ENCODE results near the gene CD74. TPM values are rescaled to one million over a fixed set of nuclear protein-coding genes. Genes with fewer than 3 reads are reported as not detected.

The CD74 gene
- total and polyA plus RNA-seq, 5 donors from 2014 or later = 664 to 1,266 (median 930) TPM

GRCh38 chr5:150401076-150401375, 11.7 kb downstream of the CD74 start:
- Mint-ChIP-seq H3K27me3 (peaks cover 6% of the 10 kb centered on the region), H3K4me3 (peak overlapping the region in 1 of 4 donors; percentile 5), H3K9me3 (no peaks in the 10 kb centered on the region), H3K4me1 (peaks cover 0 to 7% (median 0%) of the 10 kb centered on the region in 4 donors), H3K27ac (peak overlapping the region in 2 of 3 donors; percentile 11 to 76), H3K36me3 (peaks cover 43% of the 10 kb centered on the region)
- H3K36me3 ChIP-seq (ENCODE audit: control insufficient read depth, insufficient read depth, low read length) = peaks cover 92% of the 10 kb centered on the region
- no peaks in the 10 kb centered on the region for H3K9me3 ChIP-seq (ENCODE audit: control insufficient read depth in 2 of 2, low read length in 2 of 2)
- no peaks in the 10 kb centered on the region for H3K27me3 ChIP-seq (ENCODE audit: control insufficient read depth, insufficient read depth, low read length)
- H3K27ac ChIP-seq (ENCODE audit: insufficient read depth, low read length, poor library complexity, severe bottlenecking) = no peak overlapping the region
- ATAC-seq (ENCODE audit: low read depth in 2 of 2) (no peak), DNase-seq (no peak)
- H3K4me3 ChIP-seq (ENCODE audit: low read depth, low read length) = no peak overlapping the region
- no peaks in the 10 kb centered on the region for H3K4me1 ChIP-seq (ENCODE audit: control insufficient read depth, insufficient read depth, low read length, poor library complexity, severe bottlenecking)

- no peak overlapping the region for H3K27ac ChIP-seq (ENCODE audit: insufficient read depth, low read length, poor library complexity, severe bottlenecking)
- no peaks in the 10 kb centered on the region for H3K9me3 Mint-ChIP-seq
- H3K9me3 ChIP-seq (ENCODE audit: control insufficient read depth in 2 of 2, low read length in 2 of 2) = no peaks in the 10 kb centered on the region
- no peaks in the 10 kb centered on the region for H3K27me3 ChIP-seq (ENCODE audit: control insufficient read depth, insufficient read depth, low read length)
- H3K36me3 ChIP-seq (ENCODE audit: control insufficient read depth, insufficient read depth, low read length) = peaks cover 92% of the 10 kb centered on the region
- DNase-seq = no peak
- H3K4me1 Mint-ChIP-seq = peaks cover 0 to 7% (median 0%) of the 10 kb centered on the region in 4 donors
- no peak overlapping the region for H3K4me3 ChIP-seq (ENCODE audit: low read depth, low read length)
- H3K27ac Mint-ChIP-seq = peak overlapping the region in 2 of 3 donors; percentile 79 to 85
- H3K36me3 Mint-ChIP-seq = peaks cover 45% of the 10 kb centered on the region
- no peak for ATAC-seq (ENCODE audit: low read depth in 2 of 2)
- no peaks in the 10 kb centered on the region for H3K4me1 ChIP-seq (ENCODE audit: control insufficient read depth, insufficient read depth, low read length, poor library complexity, severe bottlenecking)
- H3K4me3 Mint-ChIP-seq = peak overlapping the region in 1 of 4 donors; percentile 5
- peaks cover 4% of the 10 kb centered on the region for H3K27me3 Mint-ChIP-seq
Observed at GRCh38 chr5:150400316-150401075, 12.2 kb downstream of the CD74 start.

- Mint-ChIP-seq H3K9me3 (no peaks in the 10 kb centered on the region), H3K27me3 (peaks cover 4% of the 10 kb centered on the region), H3K27ac (peak overlapping the region in 1 of 3 donors; percentile 85), H3K4me1 (peaks cover 0 to 7% (median 0%) of the 10 kb centered on the region in 4 donors), H3K36me3 (peaks cover 49% of the 10 kb centered on the region), H3K4me3 (peak overlapping the region in 1 of 4 donors; percentile 48)
- Histone ChIP-seq H3K4me3 (ENCODE audit: low read depth, low read length) (no peak overlapping the region), H3K27me3 (ENCODE audit: control insufficient read depth, insufficient read depth, low read length) (no peaks in the 10 kb centered on the region), H3K9me3 (ENCODE audit: control insufficient read depth in 2 of 2, low read length in 2 of 2) (no peaks in the 10 kb centered on the region), H3K27ac (ENCODE audit: insufficient read depth, low read length, poor library complexity, severe bottlenecking) (no peak overlapping the region), H3K36me3 (ENCODE audit: control insufficient read depth, insufficient read depth, low read length) (peaks cover 92% of the 10 kb centered on the region), H3K4me1 (ENCODE audit: control insufficient read depth, insufficient read depth, low read length, poor library complexity, severe bottlenecking) (no peaks in the 10 kb centered on the region)
- DNase-seq (no peak), ATAC-seq (ENCODE audit: low read depth in 2 of 2) (no peak)
Observed at GRCh38 chr5:150399524-150400211, 13.0 kb downstream of the CD74 start.

- Histone ChIP-seq H3K27me3 (ENCODE audit: control insufficient read depth, insufficient read depth, low read length) (no peaks in the 10 kb centered on the region), H3K9me3 (ENCODE audit: control insufficient read depth in 2 of 2, low read length in 2 of 2) (no peaks in the 10 kb centered on the region), H3K36me3 (ENCODE audit: control insufficient read depth, insufficient read depth, low read length) (peaks cover 90% of the 10 kb centered on the region), H3K27ac (ENCODE audit: insufficient read depth, low read length, poor library complexity, severe bottlenecking) (peak overlapping the region; percentile 16), H3K4me1 (ENCODE audit: control insufficient read depth, insufficient read depth, low read length, poor library complexity, severe bottlenecking) (no peaks in the 10 kb centered on the region), H3K4me3 (ENCODE audit: low read depth, low read length) (no peak overlapping the region)
- no peak overlapping the region for H3K27ac Mint-ChIP-seq
- peak overlapping the region in 1 of 4 donors; percentile 68 for H3K4me3 Mint-ChIP-seq
- ATAC-seq (ENCODE audit: low read depth in 2 of 2) (peak; percentile 43 to 44), DNase-seq (peak in 2 of 3 donors; percentile 26 to 47)
- no peaks in the 10 kb centered on the region for H3K9me3 Mint-ChIP-seq
- H3K36me3 Mint-ChIP-seq = peaks cover 49% of the 10 kb centered on the region
- peaks cover 4% of the 10 kb centered on the region for H3K27me3 Mint-ChIP-seq
- peaks cover 0 to 7% (median 0%) of the 10 kb centered on the region in 4 donors for H3K4me1 Mint-ChIP-seq
Observed at GRCh38 chr5:150398722-150399523, 13.8 kb downstream of the CD74 start.

GRCh38 chr5:150397782-150398721, 14.7 kb downstream of the CD74 start:
- Histone ChIP-seq H3K4me1 (ENCODE audit: control insufficient read depth, insufficient read depth, low read length, poor library complexity, severe bottlenecking) (no peaks in the 10 kb centered on the region), H3K9me3 (ENCODE audit: control insufficient read depth in 2 of 2, low read length in 2 of 2) (no peaks in the 10 kb centered on the region), H3K27ac (ENCODE audit: insufficient read depth, low read length, poor library complexity, severe bottlenecking) (no peak overlapping the region), H3K36me3 (ENCODE audit: control insufficient read depth, insufficient read depth, low read length) (peaks cover 91% of the 10 kb centered on the region), H3K27me3 (ENCODE audit: control insufficient read depth, insufficient read depth, low read length) (no peaks in the 10 kb centered on the region), H3K4me3 (ENCODE audit: low read depth, low read length) (no peak overlapping the region)
- Mint-ChIP-seq H3K27ac (peak overlapping the region in 2 of 3 donors; percentile 11 to 72), H3K27me3 (peaks cover 4% of the 10 kb centered on the region), H3K4me1 (peaks cover 0 to 7% (median 0%) of the 10 kb centered on the region in 4 donors), H3K4me3 (no peak overlapping the region), H3K9me3 (no peaks in the 10 kb centered on the region), H3K36me3 (peaks cover 53% of the 10 kb centered on the region)
- DNase-seq (no peak), ATAC-seq (ENCODE audit: low read depth in 2 of 2) (no peak)

GRCh38 chr5:150397146-150397781, 15.4 kb downstream of the CD74 start:
- no peaks in the 10 kb centered on the region for H3K4me1 ChIP-seq (ENCODE audit: control insufficient read depth, insufficient read depth, low read length, poor library complexity, severe bottlenecking)
- Mint-ChIP-seq H3K27me3 (peaks cover 4% of the 10 kb centered on the region), H3K4me3 (no peak overlapping the region), H3K36me3 (peaks cover 48% of the 10 kb centered on the region), H3K27ac (peak overlapping the region in 1 of 3 donors; percentile 72), H3K9me3 (no peaks in the 10 kb centered on the region), H3K4me1 (peaks cover 0 to 5% (median 0%) of the 10 kb centered on the region in 4 donors)
- H3K27ac ChIP-seq (ENCODE audit: insufficient read depth, low read length, poor library complexity, severe bottlenecking) = no peak overlapping the region
- H3K4me3 ChIP-seq (ENCODE audit: low read depth, low read length) = no peak overlapping the region
- no peaks in the 10 kb centered on the region for H3K9me3 ChIP-seq (ENCODE audit: control insufficient read depth in 2 of 2, low read length in 2 of 2)
- DNase-seq = no peak
- peaks cover 89% of the 10 kb centered on the region for H3K36me3 ChIP-seq (ENCODE audit: control insufficient read depth, insufficient read depth, low read length)
- no peaks in the 10 kb centered on the region for H3K27me3 ChIP-seq (ENCODE audit: control insufficient read depth, insufficient read depth, low read length)
- no peak for ATAC-seq (ENCODE audit: low read depth in 2 of 2)
